GM12878 (cell line): Measurements from ENCODE around the gene IRF9. TPM values are rescaled to one million over a fixed set of nuclear protein-coding genes. Genes with fewer than 3 reads are reported as not detected.
A peak's percentile ranks its signal among the peaks of the same experiment; 100 is the strongest.

Source experiments
- ATAC-seq: fragments of 200-7000 bp; cut with Tn5 transposase; 3 replicates; pipeline ENCODE4 v1.9.1; 2020; ENCODE audit warnings: mild to moderate bottlenecking, moderate library complexity
- BruUV-seq: library from RNA; stranded (reverse); fragments of 400-500 nt; replicated peaks from 2 replicates; lab custom pipeline; 2021; lab: Mats Ljungman, UMichigan
- CTCF ChIA-PET: fragments of 300-600 bp; sonication (Branson Sonifier 250); formaldehyde crosslinking; extraction: SDS; loops from one replicate; lab custom pipeline; 2021; ENCODE audit warnings: inconsistent platforms; lab: Yijun Ruan, JAX
- POLR2A ChIA-PET: fragments of 350-600 bp; formaldehyde crosslinking; extraction: SDS; loops from one replicate; lab custom pipeline; 2021; ENCODE audit warnings: inconsistent platforms; lab: Charles Lee
- RAD21 ChIA-PET: fragments of 300-600 bp; sonication (Branson Sonifier 250); formaldehyde crosslinking; loops from one replicate; lab custom pipeline; 2023; ENCODE audit warnings: antibody characterized with exemption; ENCODE audit not compliant: unreplicated experiment; lab: Charles Lee
- SMC1A ChIA-PET: fragments of 300-600 bp; sonication (Branson Sonifier 250); formaldehyde crosslinking; loops from one replicate; lab custom pipeline; 2023; ENCODE audit not compliant: unreplicated experiment, uncharacterized antibody; lab: Charles Lee
- DNase-seq: peaks from one replicate; pipeline ENCODE4 v3.0.0-alpha.2; 2011; ENCODE audit warnings: low read depth, low spot score
- FAIRE-seq: peaks from 3 replicates; lab custom pipeline; 2011; peaks lifted over from hg19 to GRCh38; lab: Jason Lieb, UNC
- H2AFZ ChIP-seq: 2 replicates; pipeline ENCODE4 v1.6.0; 2011; ENCODE audit warnings: low read depth, low read length, control low read depth; ENCODE audit not compliant: control insufficient read depth
- H3K27ac ChIP-seq: 2 replicates; pipeline ENCODE4 v1.5.1; 2011; ENCODE audit warnings: control low read depth; ENCODE audit not compliant: control insufficient read depth, insufficient read depth
- H3K27me3 ChIP-seq, 2 experiments: replicated peaks in 1 of 2; 2 replicates each; pipeline versions ENCODE4 v1.6.0 to v1.6.1; 2011; ENCODE audit warnings: low read length in 1 of 2; ENCODE audit not compliant: control insufficient read depth in 2 of 2, insufficient read depth in 2 of 2
- H3K36me3 ChIP-seq, 2 experiments: 2 replicates each; pipeline ENCODE4 v1.5.1; 2011; ENCODE audit warnings: low read length in 1 of 2; ENCODE audit not compliant: control insufficient read depth in 2 of 2, insufficient read depth in 2 of 2
- H3K4me1 ChIP-seq: 2 replicates; pipeline ENCODE4 v1.6.1; 2011; ENCODE audit warnings: mild to moderate bottlenecking, low read length, moderate library complexity, mixed read lengths; ENCODE audit not compliant: control insufficient read depth, insufficient read depth
- H3K4me2 ChIP-seq: 2 replicates; pipeline ENCODE4 v1.6.0; 2011; ENCODE audit warnings: control low read depth; ENCODE audit not compliant: control insufficient read depth, insufficient read depth
- H3K4me3 ChIP-seq: fragments of 200-600 bp; sonication (generic); 2 replicates; pipeline ENCODE4 v1.5.1; 2016
- H3K79me2 ChIP-seq: 2 replicates; pipeline ENCODE4 v1.6.0; 2011; ENCODE audit warnings: low read length; ENCODE audit not compliant: control insufficient read depth, insufficient read depth
- H3K9ac ChIP-seq: 2 replicates; pipeline ENCODE4 v1.8.0; 2011; ENCODE audit warnings: low read length, control low read depth, mixed read lengths; ENCODE audit not compliant: control insufficient read depth, insufficient read depth
- H3K9me3 ChIP-seq: replicated peaks from 3 replicates; pipeline ENCODE4 v1.5.1; 2011; ENCODE audit warnings: mild to moderate bottlenecking, low read length; ENCODE audit not compliant: control insufficient read depth, insufficient read depth
- H4K20me1 ChIP-seq: 2 replicates; pipeline ENCODE4 v1.6.0; 2011; ENCODE audit not compliant: control insufficient read depth, insufficient read depth
- CBX5 ChIP-seq: sonication (generic); IDR thresholded peaks from 2 replicates; pipeline ENCODE4 v1.6.1; 2016; ENCODE audit warnings: low read depth, moderate library complexity, mild to moderate bottlenecking, inconsistent platforms
- CEBPZ ChIP-seq: fragments of 150-350 bp; IDR thresholded peaks from 2 replicates; pipeline ENCODE4 v1.6.1; 2016; ENCODE audit warnings: low read depth, low read length
- NRF1 ChIP-seq: conservative IDR thresholded peaks from 2 replicates; pipeline ENCODE4 v1.6.1; 2011; ENCODE audit warnings: mild to moderate bottlenecking, low read depth, low read length, improper control_type of control experiment
- POLR2A ChIP-seq: IDR thresholded peaks from 2 replicates; pipeline ENCODE4 v1.6.1; 2011; ENCODE audit warnings: low read depth, mild to moderate bottlenecking, low read length
- POLR2AphosphoS2 ChIP-seq: IDR thresholded peaks from 2 replicates; pipeline ENCODE4 v1.6.1; 2011; ENCODE audit warnings: low read depth, mild to moderate bottlenecking, low read length, improper control_type of control experiment, moderate library complexity
- RELA ChIP-seq: fragments of 450-650 bp; IDR thresholded peaks from 2 replicates; pipeline ENCODE4 v1.8.0; 2014; ENCODE audit warnings: borderline replicate concordance; ENCODE audit not compliant: partially characterized antibody
- SREBF2 ChIP-seq: IDR thresholded peaks from 2 replicates; pipeline ENCODE4 v1.6.1; 2012; ENCODE audit warnings: mild to moderate bottlenecking, low read length
- WGBS: methylation state at CpG from one replicate; pipeline ENCODE4 v1.1.6; 2016; ENCODE audit warnings: low lambda C conversion rate; ENCODE audit not compliant: insufficient replicate concordance, insufficient coverage; ENCODE audit errors: missing lambda C conversion rate; 5-methylcytosine and 5-hydroxymethylcytosine counted together
- in situ Hi-C: fragments of 300-500 bp; cut with MboI; formaldehyde crosslinking; loops from 9 replicates; pipeline ENCODE4 v1.14.3; 2018; ENCODE audit warnings: mixed read lengths
- intact Hi-C: fragments of 100-400 bp; cut with micrococcal nuclease; formaldehyde crosslinking; loops from one replicate; pipeline ENCODE4 v1.14.2; 2022; ENCODE audit not compliant: unreplicated experiment
- polyA plus RNA-seq, 11 experiments: library from polyadenylated mRNA; depleted of rRNA in 4 of 11; unstranded in 6 of 11; stranded (reverse) in 5 of 11; fragments of >200 nt; fragmentation: Nextera tagmentation in 4 of 11; fragmentation: Illumina TruSeq in 1 of 11; extraction: Ambion mirVana in 4 of 11; extraction: Trizol in 1 of 11; gene quantifications; 1 replicate in 1 of 11; 2 replicates in 10 of 11; pipeline versions ENCODE4 v1.2.1 to v1.2.3, GENCODE V29; 2011 to 2016; ENCODE audit warnings: inconsistent platforms in 2 of 11, missing spikeins in 2 of 11, low read depth in 1 of 11
- total RNA-seq, 4 experiments: library from RNA; depleted of rRNA in 3 of 4; stranded (reverse); fragments of >200 nt in 3 of 4; fragmentation: Illumina TruSeq in 1 of 4; extraction: Trizol in 1 of 4; gene quantifications; 2 replicates each; pipeline versions ENCODE4 v1.2.1 to v1.2.3, GENCODE V29; 2013 to 2021

IRF9 gene
- total and polyA plus RNA-seq, 10 of the 15 experiments (the other 5 are each of a cell fraction or from before 2014, with no cell fraction given), result 47.6 to 234 (median 148) TPM

- no peak for FAIRE-seq
- BruUV-seq, result TSS peak; percentile 37
- Histone ChIP-seq H4K20me1 (0 out of 2 replicates have a peak, but pooled peaks cover 3% of the 10 kb centered on the region), H3K4me1 (peaks cover under 1% of the 10 kb centered on the region), H3K4me3 (no peak overlapping the region), H3K4me2 (no peak overlapping the region), H3K9ac (no peak overlapping the region), H3K36me3 (peaks cover 3 to 32% of the 10 kb centered on the region in 2 experiments; a peak in 3 of 4 replicates), H2AFZ (no peak overlapping the region), H3K27ac (no peak overlapping the region), H3K27me3 (no peaks in the 10 kb centered on the region), H3K9me3 (peaks cover 5% of the 10 kb centered on the region), H3K79me2 (peaks cover 4% of the 10 kb centered on the region)
- no peak for TF ChIP-seq CEBPZ
- no peak for TF ChIP-seq NRF1
- 0 out of 2 replicates have a peak, but pooled peaks have one; percentile 3 for TF ChIP-seq POLR2A
- 0 out of 2 replicates have a peak, but pooled peaks have one; percentile 23 for TF ChIP-seq POLR2AphosphoS2
- TF ChIP-seq RELA, result no peak
- no peak for TF ChIP-seq SREBF2
- TF ChIP-seq CBX5, result no peak
- in situ Hi-C loops (no loop called here), intact Hi-C loops (no loop called here)
- ChIA-PET RAD21 (no interaction called here), CTCF (interaction anchor here (1.1 kb wide), 1 partner anchor 170 kb away, joined by 3 read pairs; no protein-coding TSS in a partner anchor), SMC1A (interaction anchor here (0.5 to 1.0 kb wide), 2 partner anchors 11 to 97 kb away, joined by 3 read pairs; no protein-coding TSS in a partner anchor), POLR2A (interaction anchor here (0.6 to 1.6 kb wide), 5 partner anchors 8 to 59 kb away, joined by 3 to 11 read pairs (median 4); partner anchors contain the start of genes RNF31 and TM9SF1)
- WGBS, result 97% methylated on average over 11 of the region's 11 CpGs
- no peak for DNase-seq
- no peak for ATAC-seq
Measured at GRCh38 chr14:24206260-24207103, 45.4 kb downstream of the IRF9 start.
